Esophagus (tissue), 2 donors: Measurements from ENCODE around the gene OPCML. TPM values are rescaled to one million over a fixed set of nuclear protein-coding genes. Genes with fewer than 3 reads are reported as not detected.

Experiments used
- H3K27ac ChIP-seq, 2 donors: one replicate each; pipeline ENCODE4 v1.5.1; 2013; ENCODE audit warnings: low read depth in 2 of 2, mild to moderate bottlenecking in 2 of 2, inconsistent platforms in 1 of 2, low read length in 1 of 2, moderate library complexity in 1 of 2
- H3K27me3 ChIP-seq, 2 donors: one replicate each; pipeline ENCODE4 v1.6.1; 2013; ENCODE audit warnings: low read length in 2 of 2, control low read depth in 1 of 2, mild to moderate bottlenecking in 1 of 2; ENCODE audit not compliant: insufficient read depth in 2 of 2, control insufficient read depth in 1 of 2
- H3K36me3 ChIP-seq, 2 donors: one replicate each; pipeline ENCODE4 v1.6.1; 2013; ENCODE audit warnings: low read length in 1 of 2; ENCODE audit not compliant: control insufficient read depth in 2 of 2, insufficient read depth in 2 of 2
- H3K4me1 ChIP-seq, 2 donors: one replicate each; pipeline ENCODE4 v1.6.1; 2013; ENCODE audit warnings: low read length in 1 of 2; ENCODE audit not compliant: control insufficient read depth in 2 of 2, insufficient read depth in 2 of 2
- H3K4me3 ChIP-seq, 2 donors: one replicate each; pipeline ENCODE4 v1.5.1; 2013; ENCODE audit warnings: low read length in 2 of 2, mild to moderate bottlenecking in 2 of 2, low read depth in 1 of 2, moderate library complexity in 1 of 2
- H3K9me3 ChIP-seq, 2 donors: one replicate each; pipeline ENCODE4 v1.6.1; 2013; ENCODE audit warnings: mild to moderate bottlenecking in 2 of 2, low read depth in 1 of 2, low read length in 1 of 2, moderate library complexity in 1 of 2; ENCODE audit not compliant: control insufficient read depth in 2 of 2, insufficient read depth in 1 of 2
- WGBS, 2 donors: extraction: QIAGEN DNeasy Blood & Tissue Kit; methylation state at CpG; one replicate each; pipeline ENCODE4 v1.1.7; 2013; 5-methylcytosine and 5-hydroxymethylcytosine counted together
- polyA plus RNA-seq, 2 donors: library from polyadenylated mRNA; stranded (reverse); fragments of 200-250 nt; gene quantifications; one replicate each; pipeline ENCODE4 v1.2.3, GENCODE V29; 2013
- donor health status: healthy with polysubstance abuse.
- donor health status: Bipolar disorder and iron deficiency.

Gene OPCML
- polyA plus RNA-seq, 2 donors = 0.04 to 0.05 TPM

DNA sequence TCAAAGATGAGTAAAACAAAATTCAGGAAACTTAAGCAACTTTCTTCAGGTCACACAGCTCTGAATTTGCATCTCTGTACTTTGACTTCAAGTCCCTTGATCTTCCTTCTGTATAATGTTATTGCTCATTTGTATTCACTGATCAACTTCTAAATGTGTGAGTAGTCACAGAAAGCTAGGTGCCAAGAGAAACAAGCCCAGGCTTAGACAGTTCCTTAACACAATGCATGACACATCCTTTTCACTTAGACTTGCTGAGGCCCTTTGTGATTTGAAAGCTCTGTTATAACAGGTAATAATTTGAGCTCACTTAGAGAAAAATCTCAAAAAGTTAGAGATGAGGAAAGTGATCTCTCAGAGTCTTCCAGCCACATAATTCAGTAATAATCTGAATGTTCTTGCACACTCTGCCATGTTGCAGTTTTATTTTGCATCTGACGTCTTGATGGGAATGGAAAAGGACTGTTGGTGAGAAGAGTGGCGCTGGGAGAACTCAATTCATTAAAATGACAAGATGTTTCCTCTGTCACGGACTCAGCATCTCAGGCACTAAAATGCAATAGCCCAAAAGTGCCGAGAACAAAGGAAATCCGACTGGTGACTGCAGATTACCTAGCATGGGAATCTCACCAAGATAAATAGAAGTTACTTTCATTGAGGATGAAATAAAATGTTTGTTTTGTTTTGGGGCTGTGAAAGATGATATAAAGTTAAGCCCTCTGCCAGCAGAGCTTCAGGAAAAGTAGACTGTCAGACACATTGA is 665.3 kb downstream of the OPCML start:
- no peak overlapping the region for H3K4me3 ChIP-seq
- no peak overlapping the region for H3K27ac ChIP-seq
- H3K36me3 ChIP-seq = no peaks in the 10 kb centered on the region
- no peaks in the 10 kb centered on the region for H3K27me3 ChIP-seq
- H3K4me1 ChIP-seq = no peaks in the 10 kb centered on the region
- 18 to 35% methylated on average over 5 of the region's 5 CpGs for WGBS, 2 donors
- no peaks in the 10 kb centered on the region for H3K9me3 ChIP-seq

GRCh38 chr11:132865623-132866022 is 666.7 kb downstream of the OPCML start:
- Histone ChIP-seq H3K4me3 (no peak overlapping the region), H3K36me3 (no peaks in the 10 kb centered on the region), H3K27me3 (no peaks in the 10 kb centered on the region), H3K4me1 (no peaks in the 10 kb centered on the region), H3K27ac (no peak overlapping the region), H3K9me3 (no peaks in the 10 kb centered on the region)
- 60 to 75% methylated on average over 5 of the region's 5 CpGs for WGBS, 2 donors

GRCh38 chr11:132864811-132865576 is 667.3 kb downstream of the OPCML start:
- WGBS, 2 donors = 88 to 89% methylated on average over 17 of the region's 17 CpGs

GRCh38 chr11:132862933-132863332 is 669.4 kb downstream of the OPCML start:
- Histone ChIP-seq H3K36me3 (no peaks in the 10 kb centered on the region), H3K27me3 (no peaks in the 10 kb centered on the region), H3K4me1 (no peaks in the 10 kb centered on the region), H3K4me3 (no peak overlapping the region), H3K27ac (no peak overlapping the region), H3K9me3 (no peaks in the 10 kb centered on the region)
- 49 to 59% methylated on average over 5 of the region's 5 CpGs for WGBS, 2 donors

More at GRCh38 chr11:132864811-132865576, 667.3 kb downstream of the OPCML start:
- Histone ChIP-seq H3K9me3 (no peaks in the 10 kb centered on the region), H3K27me3 (no peaks in the 10 kb centered on the region), H3K27ac (no peak overlapping the region), H3K4me1 (no peaks in the 10 kb centered on the region), H3K4me3 (no peak overlapping the region), H3K36me3 (no peaks in the 10 kb centered on the region)

- no peaks in the 10 kb centered on the region for H3K36me3 ChIP-seq
- WGBS, 2 donors = 83 to 87% methylated on average over 5 of the region's 5 CpGs
- no peaks in the 10 kb centered on the region for H3K4me1 ChIP-seq
- H3K27ac ChIP-seq = no peak overlapping the region
- no peaks in the 10 kb centered on the region for H3K27me3 ChIP-seq
- H3K9me3 ChIP-seq = no peaks in the 10 kb centered on the region
- H3K4me3 ChIP-seq = no peak overlapping the region
These were observed 670.2 kb downstream of the OPCML start for GRCh38 chr11:132862137-132862536.

GRCh38 chr11:132859306-132859705 is 673.0 kb downstream of the OPCML start:
- H3K4me1 ChIP-seq = no peaks in the 10 kb centered on the region
- 68 to 73% methylated on average over 6 of the region's 6 CpGs for WGBS, 2 donors
- no peaks in the 10 kb centered on the region for H3K9me3 ChIP-seq
- no peaks in the 10 kb centered on the region for H3K27me3 ChIP-seq
- H3K4me3 ChIP-seq = no peak overlapping the region
- no peak overlapping the region for H3K27ac ChIP-seq
- H3K36me3 ChIP-seq = no peaks in the 10 kb centered on the region

DNA sequence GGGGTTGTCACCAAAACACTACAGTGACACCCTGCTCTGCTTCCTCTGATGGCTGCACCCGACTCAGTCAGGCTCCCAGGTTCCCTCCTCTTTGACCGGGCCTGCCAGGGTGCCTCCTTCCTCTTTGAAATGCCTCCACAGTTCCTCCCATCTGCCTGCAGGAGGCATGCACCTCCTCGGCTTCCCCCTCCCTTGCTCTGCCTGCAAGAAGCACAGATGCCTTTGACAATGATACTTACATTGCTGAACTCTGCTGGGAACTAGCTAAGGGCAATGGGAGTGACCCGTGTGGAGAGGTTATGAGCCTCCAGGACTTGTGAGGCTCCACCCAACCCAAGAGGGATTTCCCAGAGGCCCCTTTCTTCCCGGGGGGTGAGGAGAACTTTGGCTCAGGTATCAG is 674.1 kb downstream of the OPCML start:
- Histone ChIP-seq H3K4me3 (no peak overlapping the region), H3K4me1 (no peaks in the 10 kb centered on the region), H3K9me3 (no peaks in the 10 kb centered on the region), H3K27ac (no peak overlapping the region), H3K36me3 (no peaks in the 10 kb centered on the region), H3K27me3 (no peaks in the 10 kb centered on the region)
- 9 to 14% methylated on average over 5 of the region's 5 CpGs for WGBS, 2 donors

- WGBS, 2 donors = 78 to 84% methylated on average over 4 of the region's 4 CpGs
- H3K4me1 ChIP-seq = no peaks in the 10 kb centered on the region
These were observed 676.3 kb downstream of the OPCML start for GRCh38 chr11:132856032-132856431.

DNA sequence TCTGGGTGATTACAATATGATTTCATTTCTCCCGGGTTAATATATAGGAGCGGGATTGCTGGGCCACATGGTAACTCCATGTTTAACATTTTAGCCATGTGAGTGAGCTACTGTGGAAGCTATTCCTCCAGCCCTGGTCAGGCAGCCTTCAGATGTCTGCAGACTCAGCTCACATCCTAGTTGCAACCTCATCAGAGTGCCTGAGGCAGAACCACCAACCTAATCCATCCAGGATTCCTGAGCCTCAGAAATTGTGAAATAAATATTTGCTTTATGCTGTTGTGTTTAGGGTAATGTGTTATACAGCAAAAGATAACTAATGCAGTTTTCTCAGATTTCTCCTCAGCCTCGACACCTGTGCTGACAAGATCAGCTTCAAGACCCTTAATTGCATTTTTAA is 676.8 kb downstream of the OPCML start:
- Histone ChIP-seq H3K27me3 (no peaks in the 10 kb centered on the region), H3K27ac (no peak overlapping the region), H3K9me3 (no peaks in the 10 kb centered on the region), H3K36me3 (no peaks in the 10 kb centered on the region), H3K4me3 (no peak overlapping the region), H3K4me1 (no peaks in the 10 kb centered on the region)
- WGBS, 2 donors = 92 to 93% methylated on average over 3 of the region's 3 CpGs

More at GRCh38 chr11:132856032-132856431, 676.3 kb downstream of the OPCML start:
- no peaks in the 10 kb centered on the region for H3K9me3 ChIP-seq
- H3K27me3 ChIP-seq = no peaks in the 10 kb centered on the region
- H3K4me3 ChIP-seq = no peak overlapping the region
- no peak overlapping the region for H3K27ac ChIP-seq
- no peaks in the 10 kb centered on the region for H3K36me3 ChIP-seq
